GM13977 (cell line): Measurements from ENCODE around the gene POLG.

Experiments
- DNase-seq: peaks from one replicate; pipeline ENCODE4 v3.0.0; 2012; ENCODE audit warnings: low spot score
- in situ Hi-C: fragments of 300-500 bp; cut with MboI; formaldehyde crosslinking; loops from one replicate; pipeline ENCODE4 v1.12.0; 2022; ENCODE audit warnings: low sequenced_read_pairs, low pct_unique_long_range_greater_than_20kb, mixed read lengths, inconsistent platforms; ENCODE audit not compliant: unreplicated experiment
- TF ChIP-seq, protein P1 (sequence below): IDR thresholded peaks from 2 replicates; pipeline ENCODE4 v1.5.1; 2012; ENCODE audit warnings: mild to moderate bottlenecking, control low read depth; ENCODE audit not compliant: insufficient read depth; ENCODE audit errors: extremely low read depth, missing control alignments

Gene POLG

GRCh38 chr15:89338036-89338435, 3.4 kb upstream of the POLG start:
- DNase-seq, result no peak
- in situ Hi-C loops, result no loop called here
- TF ChIP-seq, protein P1, sequence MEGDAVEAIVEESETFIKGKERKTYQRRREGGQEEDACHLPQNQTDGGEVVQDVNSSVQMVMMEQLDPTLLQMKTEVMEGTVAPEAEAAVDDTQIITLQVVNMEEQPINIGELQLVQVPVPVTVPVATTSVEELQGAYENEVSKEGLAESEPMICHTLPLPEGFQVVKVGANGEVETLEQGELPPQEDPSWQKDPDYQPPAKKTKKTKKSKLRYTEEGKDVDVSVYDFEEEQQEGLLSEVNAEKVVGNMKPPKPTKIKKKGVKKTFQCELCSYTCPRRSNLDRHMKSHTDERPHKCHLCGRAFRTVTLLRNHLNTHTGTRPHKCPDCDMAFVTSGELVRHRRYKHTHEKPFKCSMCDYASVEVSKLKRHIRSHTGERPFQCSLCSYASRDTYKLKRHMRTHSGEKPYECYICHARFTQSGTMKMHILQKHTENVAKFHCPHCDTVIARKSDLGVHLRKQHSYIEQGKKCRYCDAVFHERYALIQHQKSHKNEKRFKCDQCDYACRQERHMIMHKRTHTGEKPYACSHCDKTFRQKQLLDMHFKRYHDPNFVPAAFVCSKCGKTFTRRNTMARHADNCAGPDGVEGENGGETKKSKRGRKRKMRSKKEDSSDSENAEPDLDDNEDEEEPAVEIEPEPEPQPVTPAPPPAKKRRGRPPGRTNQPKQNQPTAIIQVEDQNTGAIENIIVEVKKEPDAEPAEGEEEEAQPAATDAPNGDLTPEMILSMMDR, result no peak

- TF ChIP-seq, protein P1, result no peak
These were observed 846 bp upstream of the POLG start for GRCh38 chr15:89335298-89336041.

GRCh38 chr15:89333959-89334509, 590 bp downstream of the POLG start:
- peak; percentile 42 for DNase-seq
- TF ChIP-seq, protein P1, result no peak
- in situ Hi-C loops, result no loop called here

More at GRCh38 chr15:89335298-89336041, 846 bp upstream of the POLG start:
- in situ Hi-C loops, result no loop called here
- no peak for DNase-seq

DNA sequence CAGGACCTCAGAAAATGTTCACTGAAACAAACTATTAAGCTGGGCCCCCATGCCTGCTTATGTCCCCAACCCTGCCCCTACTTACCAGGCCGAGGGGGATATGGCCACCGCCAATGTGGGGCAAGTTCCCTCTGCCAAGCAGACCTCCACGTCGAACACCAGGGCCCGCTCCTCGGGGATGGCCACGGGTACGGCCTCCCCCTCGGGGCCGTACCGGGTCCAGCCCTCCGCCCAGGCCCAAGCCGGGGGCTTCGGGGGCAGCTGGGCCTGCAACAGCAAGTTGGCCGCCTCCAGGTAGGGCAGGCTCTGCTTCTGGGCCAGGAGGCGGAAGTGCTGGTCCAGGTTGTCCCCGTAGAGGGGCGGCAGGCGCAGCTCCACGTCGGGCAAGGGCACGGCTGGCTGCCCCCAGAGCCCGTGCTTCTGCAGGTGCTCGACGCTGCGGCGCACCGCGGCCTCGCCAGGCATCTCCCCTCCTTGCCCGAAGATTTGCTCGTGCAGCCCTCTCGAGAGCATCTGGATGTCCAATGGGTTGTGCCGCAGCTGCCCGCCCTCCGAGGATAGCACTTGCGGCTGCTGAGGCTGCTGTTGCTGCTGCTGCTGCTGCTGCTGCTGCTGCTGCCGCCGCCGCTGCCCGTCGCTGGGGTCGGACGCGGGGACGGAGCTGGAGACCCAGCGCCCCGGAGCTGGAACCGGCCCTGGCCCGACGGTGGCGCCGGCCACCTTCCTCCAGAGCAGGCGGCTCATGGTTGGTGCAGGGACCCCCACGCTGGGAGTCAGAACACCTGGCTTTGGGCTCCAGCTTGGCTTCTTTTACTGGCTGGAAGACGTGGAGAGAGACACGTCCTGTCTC, 1.4 kb downstream of the POLG start:
- in situ Hi-C loops, result no loop called here
- DNase-seq, result no peak
- TF ChIP-seq, protein P1, result no peak

- TF ChIP-seq, protein P1, result peak; percentile 38
- in situ Hi-C loops, result no loop called here
- DNase-seq, result no peak
These were observed 2.2 kb downstream of the POLG start for GRCh38 chr15:89332446-89332845.

- DNase-seq, result no peak
- in situ Hi-C loops, result no loop called here
- TF ChIP-seq, protein P1, result no peak
These were observed 3.6 kb downstream of the POLG start for GRCh38 chr15:89330881-89331595.
